GM23338 (cell line): ENCODE data around the gene MRAS. TPM values are rescaled to one million over a fixed set of nuclear protein-coding genes. Genes with fewer than 3 reads are reported as not detected.

Experiments
- ATAC-seq: fragments of 200-7000 bp; cut with Tn5 transposase; 3 replicates; pipeline ENCODE4 v1.9.1; 2020
- DNase-seq: peaks from one replicate; pipeline ENCODE4 v3.0.0-alpha.2; 2015; ENCODE audit warnings: low spot score
- H2AFZ ChIP-seq: fragments of 200-600 bp; sonication (generic); 2 replicates; pipeline ENCODE4 v1.8.0; 2016; ENCODE audit warnings: antibody characterized with exemption, mild to moderate bottlenecking, moderate library complexity
- H3F3A ChIP-seq: fragments of 200-600 bp; sonication (generic); replicated peaks from 2 replicates; pipeline ENCODE4 v1.8.0; 2017; ENCODE audit warnings: antibody characterized with exemption, mixed run types, low read depth
- H3K27ac ChIP-seq: fragments of 200-600 bp; sonication (generic); 2 replicates; pipeline ENCODE4 v1.6.1; 2016; ENCODE audit warnings: low read depth
- H3K27me3 ChIP-seq: fragments of 200-600 bp; sonication (generic); 2 replicates; pipeline ENCODE4 v1.8.0; 2016; ENCODE audit warnings: mild to moderate bottlenecking, mixed run types, moderate library complexity; ENCODE audit not compliant: insufficient read depth
- H3K36me3 ChIP-seq: fragments of 200-600 bp; sonication (generic); 2 replicates; pipeline ENCODE4 v1.8.0; 2016; ENCODE audit warnings: mild to moderate bottlenecking; ENCODE audit not compliant: insufficient read depth
- H3K4me1 ChIP-seq: fragments of 200-600 bp; sonication (generic); 2 replicates; pipeline ENCODE4 v1.8.0; 2016; ENCODE audit warnings: mild to moderate bottlenecking, moderate library complexity; ENCODE audit not compliant: insufficient read depth
- H3K4me2 ChIP-seq: fragments of 200-600 bp; sonication (generic); 2 replicates; pipeline ENCODE4 v1.7.1; 2017; ENCODE audit warnings: mixed run types
- H3K4me3 ChIP-seq: fragments of 200-600 bp; sonication (generic); 2 replicates; pipeline ENCODE4 v1.6.1; 2016; ENCODE audit warnings: mixed run types
- H3K79me2 ChIP-seq: fragments of 200-600 bp; sonication (generic); replicated peaks from 2 replicates; pipeline ENCODE4 v1.8.0; 2017; ENCODE audit warnings: mild to moderate bottlenecking; ENCODE audit not compliant: insufficient read depth
- H3K9me2 ChIP-seq: fragments of 200-600 bp; sonication (generic); 2 replicates; pipeline ENCODE4 v1.8.0; 2017; ENCODE audit not compliant: insufficient read depth
- H4K20me1 ChIP-seq: fragments of 200-600 bp; sonication (generic); replicated peaks from 2 replicates; pipeline ENCODE4 v1.8.0; 2017; ENCODE audit warnings: mild to moderate bottlenecking; ENCODE audit not compliant: insufficient read depth
- H3K27ac Mint-ChIP-seq: 2 replicates; pipeline ENCODE4 v1.8.0; 2020; ENCODE audit warnings: inconsistent platforms, mild to moderate bottlenecking, moderate library complexity, mixed read lengths
- H3K27me3 Mint-ChIP-seq: 3 replicates; pipeline ENCODE4 v1.8.0; 2022; ENCODE audit warnings: low read depth, mild to moderate bottlenecking, moderate library complexity, mixed read lengths, inconsistent platforms; ENCODE audit not compliant: insufficient read depth, poor library complexity
- H3K36me3 Mint-ChIP-seq: 3 replicates; pipeline ENCODE4 v1.8.0; 2021; ENCODE audit warnings: low read depth, mild to moderate bottlenecking, inconsistent platforms, moderate library complexity, mixed read lengths
- H3K4me1 Mint-ChIP-seq: 3 replicates; pipeline ENCODE4 v1.8.0; 2020; ENCODE audit warnings: mild to moderate bottlenecking, inconsistent platforms, mixed read lengths
- H3K4me3 Mint-ChIP-seq: 3 replicates; pipeline ENCODE4 v1.8.0; 2021; ENCODE audit warnings: moderate library complexity, mild to moderate bottlenecking, inconsistent platforms, mixed read lengths
- H3K9me3 Mint-ChIP-seq: 3 replicates; pipeline ENCODE4 v1.8.0; 2020; ENCODE audit warnings: moderate library complexity, mild to moderate bottlenecking, inconsistent platforms, mixed read lengths
- EZH2 ChIP-seq: fragments of 200-600 bp; sonication (generic); IDR thresholded peaks from one replicate; pipeline ENCODE4 v1.8.0; 2017; ENCODE audit warnings: antibody characterized with exemption, mild to moderate bottlenecking, low read depth; ENCODE audit not compliant: unreplicated experiment
- STAT1 ChIP-seq: IDR thresholded peaks from one replicate; pipeline ENCODE4 v1.6.1; 2016; ENCODE audit warnings: antibody characterized with exemption; ENCODE audit not compliant: unreplicated experiment
- ZNF331 ChIP-seq: fragments of 250-450 bp; sonication (Bioruptor Pico); IDR thresholded peaks from 2 replicates; pipeline ENCODE4 v1.5.0; 2020; ENCODE audit warnings: low read depth, mild to moderate bottlenecking, moderate library complexity
- polyA plus RNA-seq: library from polyadenylated mRNA; unstranded; fragments of >200 nt; fragmentation: Nextera tagmentation; extraction: Ambion mirVana; gene quantifications from 2 replicates; pipeline ENCODE4 v1.2.1, GENCODE V29; 2016
- total RNA-seq: library from RNA; depleted of rRNA; stranded (reverse); fragments of >200 nt; shearing (Covaris generic); gene quantifications from 2 replicates; pipeline ENCODE4 v1.2.3, GENCODE V29; 2014
- TF ChIP-seq, protein P1 (sequence below): fragments of 250-450 bp; sonication (Bioruptor Pico); IDR thresholded peaks from 2 replicates; pipeline ENCODE4 v1.5.0; 2020; ENCODE audit warnings: mild to moderate bottlenecking, moderate library complexity
- TF ChIP-seq, protein P2 (sequence below): IDR thresholded peaks from 2 replicates; pipeline ENCODE4 v1.6.1; 2016; ENCODE audit warnings: antibody characterized with exemption
- TF ChIP-seq, protein P3 (sequence below), 2 experiments: fragments of 200-600 bp in 1 of 2; sonication (generic) in 1 of 2; conservative IDR thresholded peaks; 2 replicates each; pipeline versions ENCODE4 v1.5.1 to v1.6.1; 2016 to 2017; ENCODE audit warnings: antibody characterized with exemption in 2 of 2, low read depth in 2 of 2, mild to moderate bottlenecking in 2 of 2, moderate library complexity in 1 of 2

The MRAS gene
- total and polyA plus RNA-seq, 2 experiments from 2014 or later = 9.1 to 10.2 TPM

DNA sequence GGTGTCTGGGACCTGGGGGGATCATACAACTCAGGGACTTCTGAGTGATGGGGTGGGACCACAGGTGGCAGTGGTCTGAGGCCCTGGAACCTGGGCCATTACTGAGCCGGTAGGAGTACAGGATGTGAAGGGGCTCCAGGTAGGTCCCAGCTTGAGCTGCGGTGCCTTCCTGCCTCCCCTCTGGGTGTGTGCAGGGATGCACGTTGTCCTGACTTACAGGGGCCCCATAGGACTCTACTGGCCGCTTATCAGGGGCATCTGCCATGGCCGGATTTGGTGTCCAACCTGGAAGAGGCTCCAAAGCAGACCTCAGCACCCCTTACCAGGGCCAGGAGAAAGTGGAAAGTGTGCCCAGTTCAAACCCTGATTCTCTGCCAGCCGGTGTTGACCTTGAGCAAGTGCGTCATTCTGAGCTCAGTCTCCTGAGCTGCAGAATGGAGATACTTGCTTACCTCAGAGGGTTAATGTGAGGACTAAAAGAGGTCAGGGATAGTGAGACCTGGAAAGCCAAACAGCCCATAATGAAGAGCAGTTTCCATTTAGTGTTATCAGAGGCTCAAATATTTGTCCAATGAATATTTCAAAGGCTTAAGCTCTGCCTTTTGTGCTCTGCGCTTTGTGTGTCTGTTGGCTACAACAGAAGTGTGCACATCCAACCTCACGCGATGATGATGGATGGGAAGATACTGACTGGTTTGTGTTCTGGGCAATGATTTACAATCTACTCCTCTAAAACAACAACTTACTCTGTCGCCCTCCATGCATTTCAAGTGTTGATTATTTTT lies 50.6 kb downstream of the MRAS start (continued):
- TF ChIP-seq, protein P1, sequence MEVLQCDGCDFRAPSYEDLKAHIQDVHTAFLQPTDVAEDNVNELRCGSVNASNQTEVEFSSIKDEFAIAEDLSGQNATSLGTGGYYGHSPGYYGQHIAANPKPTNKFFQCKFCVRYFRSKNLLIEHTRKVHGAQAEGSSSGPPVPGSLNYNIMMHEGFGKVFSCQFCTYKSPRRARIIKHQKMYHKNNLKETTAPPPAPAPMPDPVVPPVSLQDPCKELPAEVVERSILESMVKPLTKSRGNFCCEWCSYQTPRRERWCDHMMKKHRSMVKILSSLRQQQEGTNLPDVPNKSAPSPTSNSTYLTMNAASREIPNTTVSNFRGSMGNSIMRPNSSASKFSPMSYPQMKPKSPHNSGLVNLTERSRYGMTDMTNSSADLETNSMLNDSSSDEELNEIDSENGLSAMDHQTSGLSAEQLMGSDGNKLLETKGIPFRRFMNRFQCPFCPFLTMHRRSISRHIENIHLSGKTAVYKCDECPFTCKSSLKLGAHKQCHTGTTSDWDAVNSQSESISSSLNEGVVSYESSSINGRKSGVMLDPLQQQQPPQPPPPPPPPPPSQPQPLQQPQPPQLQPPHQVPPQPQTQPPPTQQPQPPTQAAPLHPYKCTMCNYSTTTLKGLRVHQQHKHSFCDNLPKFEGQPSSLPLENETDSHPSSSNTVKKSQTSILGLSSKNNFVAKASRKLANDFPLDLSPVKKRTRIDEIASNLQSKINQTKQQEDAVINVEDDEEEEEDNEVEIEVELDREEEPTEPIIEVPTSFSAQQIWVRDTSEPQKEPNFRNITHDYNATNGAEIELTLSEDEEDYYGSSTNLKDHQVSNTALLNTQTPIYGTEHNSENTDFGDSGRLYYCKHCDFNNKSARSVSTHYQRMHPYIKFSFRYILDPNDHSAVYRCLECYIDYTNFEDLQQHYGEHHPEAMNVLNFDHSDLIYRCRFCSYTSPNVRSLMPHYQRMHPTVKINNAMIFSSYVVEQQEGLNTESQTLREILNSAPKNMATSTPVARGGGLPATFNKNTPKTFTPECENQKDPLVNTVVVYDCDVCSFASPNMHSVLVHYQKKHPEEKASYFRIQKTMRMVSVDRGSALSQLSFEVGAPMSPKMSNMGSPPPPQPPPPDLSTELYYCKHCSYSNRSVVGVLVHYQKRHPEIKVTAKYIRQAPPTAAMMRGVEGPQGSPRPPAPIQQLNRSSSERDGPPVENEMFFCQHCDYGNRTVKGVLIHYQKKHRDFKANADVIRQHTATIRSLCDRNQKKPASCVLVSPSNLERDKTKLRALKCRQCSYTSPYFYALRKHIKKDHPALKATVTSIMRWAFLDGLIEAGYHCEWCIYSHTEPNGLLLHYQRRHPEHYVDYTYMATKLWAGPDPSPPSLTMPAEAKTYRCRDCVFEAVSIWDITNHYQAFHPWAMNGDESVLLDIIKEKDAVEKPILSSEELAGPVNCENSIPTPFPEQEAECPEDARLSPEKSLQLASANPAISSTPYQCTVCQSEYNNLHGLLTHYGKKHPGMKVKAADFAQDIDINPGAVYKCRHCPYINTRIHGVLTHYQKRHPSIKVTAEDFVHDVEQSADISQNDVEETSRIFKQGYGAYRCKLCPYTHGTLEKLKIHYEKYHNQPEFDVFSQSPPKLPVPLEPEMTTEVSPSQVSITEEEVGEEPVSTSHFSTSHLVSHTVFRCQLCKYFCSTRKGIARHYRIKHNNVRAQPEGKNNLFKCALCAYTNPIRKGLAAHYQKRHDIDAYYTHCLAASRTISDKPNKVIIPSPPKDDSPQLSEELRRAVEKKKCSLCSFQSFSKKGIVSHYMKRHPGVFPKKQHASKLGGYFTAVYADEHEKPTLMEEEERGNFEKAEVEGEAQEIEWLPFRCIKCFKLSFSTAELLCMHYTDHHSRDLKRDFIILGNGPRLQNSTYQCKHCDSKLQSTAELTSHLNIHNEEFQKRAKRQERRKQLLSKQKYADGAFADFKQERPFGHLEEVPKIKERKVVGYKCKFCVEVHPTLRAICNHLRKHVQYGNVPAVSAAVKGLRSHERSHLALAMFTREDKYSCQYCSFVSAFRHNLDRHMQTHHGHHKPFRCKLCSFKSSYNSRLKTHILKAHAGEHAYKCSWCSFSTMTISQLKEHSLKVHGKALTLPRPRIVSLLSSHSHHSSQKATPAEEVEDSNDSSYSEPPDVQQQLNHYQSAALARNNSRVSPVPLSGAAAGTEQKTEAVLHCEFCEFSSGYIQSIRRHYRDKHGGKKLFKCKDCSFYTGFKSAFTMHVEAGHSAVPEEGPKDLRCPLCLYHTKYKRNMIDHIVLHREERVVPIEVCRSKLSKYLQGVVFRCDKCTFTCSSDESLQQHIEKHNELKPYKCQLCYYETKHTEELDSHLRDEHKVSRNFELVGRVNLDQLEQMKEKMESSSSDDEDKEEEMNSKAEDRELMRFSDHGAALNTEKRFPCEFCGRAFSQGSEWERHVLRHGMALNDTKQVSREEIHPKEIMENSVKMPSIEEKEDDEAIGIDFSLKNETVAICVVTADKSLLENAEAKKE = no peak
- no peak for TF ChIP-seq ZNF331 (CRISPR knock-in tag)
- TF ChIP-seq, protein P2, sequence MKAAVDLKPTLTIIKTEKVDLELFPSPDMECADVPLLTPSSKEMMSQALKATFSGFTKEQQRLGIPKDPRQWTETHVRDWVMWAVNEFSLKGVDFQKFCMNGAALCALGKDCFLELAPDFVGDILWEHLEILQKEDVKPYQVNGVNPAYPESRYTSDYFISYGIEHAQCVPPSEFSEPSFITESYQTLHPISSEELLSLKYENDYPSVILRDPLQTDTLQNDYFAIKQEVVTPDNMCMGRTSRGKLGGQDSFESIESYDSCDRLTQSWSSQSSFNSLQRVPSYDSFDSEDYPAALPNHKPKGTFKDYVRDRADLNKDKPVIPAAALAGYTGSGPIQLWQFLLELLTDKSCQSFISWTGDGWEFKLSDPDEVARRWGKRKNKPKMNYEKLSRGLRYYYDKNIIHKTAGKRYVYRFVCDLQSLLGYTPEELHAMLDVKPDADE = no peak

DNA sequence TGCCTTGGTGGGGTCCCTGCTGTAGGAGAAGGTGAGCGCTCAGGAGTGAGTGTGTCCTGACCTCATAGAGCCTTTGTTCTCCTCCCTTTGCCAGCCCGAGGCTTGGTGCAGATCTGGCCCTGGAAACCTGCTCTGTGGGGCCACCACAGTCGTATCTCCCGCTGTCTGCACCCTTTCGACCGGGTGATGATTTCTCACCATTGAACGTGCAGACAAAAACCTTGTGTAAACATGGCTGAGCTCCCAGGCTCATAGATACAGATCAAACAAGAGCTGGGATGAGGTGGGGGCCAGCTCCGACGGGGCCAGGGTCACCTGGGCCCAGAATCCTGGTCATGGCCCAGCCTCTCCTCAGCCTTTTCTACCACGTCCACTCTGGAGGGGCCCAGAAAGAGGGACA lies 51.4 kb downstream of the MRAS start:
- Histone ChIP-seq H3K27me3 (no peaks in the 10 kb centered on the region), H3K4me1 (0 out of 2 replicates have a peak, but pooled peaks cover 3% of the 10 kb centered on the region), H2AFZ (no peak overlapping the region), H3K27ac (no peak overlapping the region), H3K36me3 (no peaks in the 10 kb centered on the region; the same call in 1 of the 2 replicates), H3F3A (no peaks in the 10 kb centered on the region), H3K4me2 (no peak overlapping the region), H4K20me1 (no peaks in the 10 kb centered on the region), H3K4me3 (no peak overlapping the region), H3K79me2 (no peaks in the 10 kb centered on the region), H3K9me2 (peaks cover 7% of the 10 kb centered on the region; the same call in 1 of the 2 replicates)
- DNase-seq (no peak), ATAC-seq (no peak)
- H3K4me3 Mint-ChIP-seq = no peak overlapping the region
- no peaks in the 10 kb centered on the region; the same call in 1 of the 3 replicates for H3K9me3 Mint-ChIP-seq
- peaks cover 9% of the 10 kb centered on the region for H3K36me3 Mint-ChIP-seq
- H3K4me1 Mint-ChIP-seq = peaks cover 36% of the 10 kb centered on the region
- H3K27ac Mint-ChIP-seq = no peak overlapping the region
- H3K27me3 Mint-ChIP-seq = peaks cover 8% of the 10 kb centered on the region
- TF ChIP-seq, protein P3, sequence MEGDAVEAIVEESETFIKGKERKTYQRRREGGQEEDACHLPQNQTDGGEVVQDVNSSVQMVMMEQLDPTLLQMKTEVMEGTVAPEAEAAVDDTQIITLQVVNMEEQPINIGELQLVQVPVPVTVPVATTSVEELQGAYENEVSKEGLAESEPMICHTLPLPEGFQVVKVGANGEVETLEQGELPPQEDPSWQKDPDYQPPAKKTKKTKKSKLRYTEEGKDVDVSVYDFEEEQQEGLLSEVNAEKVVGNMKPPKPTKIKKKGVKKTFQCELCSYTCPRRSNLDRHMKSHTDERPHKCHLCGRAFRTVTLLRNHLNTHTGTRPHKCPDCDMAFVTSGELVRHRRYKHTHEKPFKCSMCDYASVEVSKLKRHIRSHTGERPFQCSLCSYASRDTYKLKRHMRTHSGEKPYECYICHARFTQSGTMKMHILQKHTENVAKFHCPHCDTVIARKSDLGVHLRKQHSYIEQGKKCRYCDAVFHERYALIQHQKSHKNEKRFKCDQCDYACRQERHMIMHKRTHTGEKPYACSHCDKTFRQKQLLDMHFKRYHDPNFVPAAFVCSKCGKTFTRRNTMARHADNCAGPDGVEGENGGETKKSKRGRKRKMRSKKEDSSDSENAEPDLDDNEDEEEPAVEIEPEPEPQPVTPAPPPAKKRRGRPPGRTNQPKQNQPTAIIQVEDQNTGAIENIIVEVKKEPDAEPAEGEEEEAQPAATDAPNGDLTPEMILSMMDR (conservative IDR thresholded peaks at IDR 0.05; ENCODE audit: low read depth in 2 of 2) = no peak
- no peak for TF ChIP-seq EZH2
- TF ChIP-seq STAT1 = no peak
